ENCODE data around the gene GLA.

DNA sequence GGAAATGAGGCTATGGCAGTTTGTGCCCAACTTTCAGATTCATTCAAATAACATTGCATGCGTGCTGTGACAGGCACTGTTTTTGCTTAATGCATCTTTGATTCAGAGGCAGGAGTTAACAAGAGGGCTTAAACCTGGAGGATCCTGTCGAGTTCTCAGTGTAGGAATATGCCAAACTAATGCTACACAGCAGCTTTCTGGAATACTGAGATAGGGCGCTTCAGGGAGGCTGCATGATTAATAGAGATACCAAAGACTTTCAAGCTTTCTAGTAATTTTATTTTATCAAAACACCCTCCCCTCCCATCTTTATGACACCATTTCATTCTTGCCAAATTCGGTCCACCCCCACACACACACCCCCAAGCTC, 58.5 kb downstream of the GLA start:
- no peak for TF ChIP-seq POLR2A (IDR thresholded peaks at IDR 0.05; ENCODE audit: low read depth, low read length)
- TF ChIP-seq TAF1 (IDR thresholded peaks at IDR 0.05; ENCODE audit: low read depth, low read length) = no peak
